GM12874 (cell line): ENCODE measurements around the gene ZNF649.

Source experiments
- TF ChIP-seq, protein P1 (sequence below): IDR thresholded peaks from 2 replicates; pipeline ENCODE4 v1.5.1; 2011; ENCODE audit warnings: low read depth, mild to moderate bottlenecking, control low read depth, low read length, moderate library complexity; ENCODE audit not compliant: insufficient read depth

Gene ZNF649

DNA sequence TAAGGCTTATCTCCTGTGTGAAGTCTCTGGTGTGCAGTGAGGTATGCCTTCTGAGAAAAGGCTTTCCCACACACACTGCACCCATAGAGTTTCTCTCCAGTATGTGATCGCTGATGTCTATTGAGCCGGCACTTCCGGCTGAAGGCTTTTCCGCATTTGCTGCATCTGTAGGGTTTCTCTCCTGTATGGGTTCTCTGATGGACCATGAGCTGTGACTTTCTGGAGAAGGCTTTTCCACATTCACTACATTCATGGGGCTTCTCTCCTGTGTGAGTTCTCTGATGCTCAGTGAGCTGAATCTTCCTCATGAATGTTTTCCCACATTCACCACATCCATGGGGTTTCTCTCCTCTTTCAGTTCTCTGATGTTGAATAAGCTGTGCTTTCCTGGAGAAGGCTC lies 31.7 kb downstream of the ZNF649 start:
- TF ChIP-seq, protein P1, sequence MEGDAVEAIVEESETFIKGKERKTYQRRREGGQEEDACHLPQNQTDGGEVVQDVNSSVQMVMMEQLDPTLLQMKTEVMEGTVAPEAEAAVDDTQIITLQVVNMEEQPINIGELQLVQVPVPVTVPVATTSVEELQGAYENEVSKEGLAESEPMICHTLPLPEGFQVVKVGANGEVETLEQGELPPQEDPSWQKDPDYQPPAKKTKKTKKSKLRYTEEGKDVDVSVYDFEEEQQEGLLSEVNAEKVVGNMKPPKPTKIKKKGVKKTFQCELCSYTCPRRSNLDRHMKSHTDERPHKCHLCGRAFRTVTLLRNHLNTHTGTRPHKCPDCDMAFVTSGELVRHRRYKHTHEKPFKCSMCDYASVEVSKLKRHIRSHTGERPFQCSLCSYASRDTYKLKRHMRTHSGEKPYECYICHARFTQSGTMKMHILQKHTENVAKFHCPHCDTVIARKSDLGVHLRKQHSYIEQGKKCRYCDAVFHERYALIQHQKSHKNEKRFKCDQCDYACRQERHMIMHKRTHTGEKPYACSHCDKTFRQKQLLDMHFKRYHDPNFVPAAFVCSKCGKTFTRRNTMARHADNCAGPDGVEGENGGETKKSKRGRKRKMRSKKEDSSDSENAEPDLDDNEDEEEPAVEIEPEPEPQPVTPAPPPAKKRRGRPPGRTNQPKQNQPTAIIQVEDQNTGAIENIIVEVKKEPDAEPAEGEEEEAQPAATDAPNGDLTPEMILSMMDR: no peak

DNA sequence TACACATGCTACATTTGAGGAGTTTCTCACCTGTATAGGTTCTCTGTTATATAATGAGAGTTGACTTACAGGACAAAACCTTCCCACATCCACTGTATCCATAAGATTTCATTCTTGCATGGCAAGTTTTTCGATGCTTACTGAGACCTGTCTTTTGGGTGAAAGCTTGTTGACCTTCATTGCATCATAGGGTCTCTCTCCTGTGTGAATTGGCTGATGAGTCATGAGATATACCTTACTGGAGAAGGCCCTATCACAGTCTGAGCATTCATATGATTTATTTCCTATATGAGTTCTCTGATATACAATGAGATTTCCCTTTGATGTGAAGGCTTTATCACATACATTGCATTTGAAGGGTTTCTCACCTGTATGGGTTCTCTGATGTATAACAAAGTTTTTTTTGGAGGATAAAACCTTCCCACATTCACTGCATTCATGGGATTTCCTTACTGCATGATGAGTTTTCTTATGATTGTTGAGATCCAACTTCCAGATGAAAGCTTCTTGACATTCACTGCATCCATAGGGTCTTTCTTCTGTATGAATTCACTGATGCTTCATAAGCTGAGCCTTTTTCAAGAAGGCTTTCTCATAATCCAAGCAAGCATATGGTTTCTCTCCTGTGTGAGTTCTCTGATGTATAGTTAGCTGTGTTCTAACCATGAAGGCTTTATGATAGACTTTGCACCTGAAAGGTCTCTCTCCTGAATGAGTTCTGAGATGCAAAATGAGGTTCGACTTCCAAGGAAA lies 42.8 kb downstream of the ZNF649 start:
- TF ChIP-seq, protein P1: no peak
